Measurements from ENCODE around the gene PRMT7.

PRMT7 gene

GRCh38 chr16:68362262-68362913, 51.6 kb downstream of the PRMT7 start:
- no peak for DNase-seq (ENCODE audit: low read depth in 4 of 4, low spot score in 1 of 4)

- DNase-seq (ENCODE audit: low read depth in 4 of 4, low spot score in 1 of 4), result no peak
Observed at GRCh38 chr16:68362947-68363657, 52.3 kb downstream of the PRMT7 start.

GRCh38 chr16:68363658-68364521, 53.1 kb downstream of the PRMT7 start:
- no peak for DNase-seq (ENCODE audit: low read depth in 4 of 4, low spot score in 1 of 4)

- no peak for DNase-seq (ENCODE audit: low read depth in 4 of 4, low spot score in 1 of 4)
Observed at GRCh38 chr16:68364561-68364998, 53.8 kb downstream of the PRMT7 start.

- DNase-seq (ENCODE audit: low read depth in 4 of 4, low spot score in 1 of 4), result no peak
Observed at GRCh38 chr16:68365167-68365817, 54.5 kb downstream of the PRMT7 start.

- no peak for DNase-seq (ENCODE audit: low read depth in 4 of 4, low spot score in 1 of 4)
Observed at GRCh38 chr16:68366062-68366461, 55.2 kb downstream of the PRMT7 start.

- DNase-seq (ENCODE audit: low read depth in 4 of 4, low spot score in 1 of 4), result peak in 2 of 4 experiments; percentile 21 to 29
Observed at GRCh38 chr16:68367030-68367429, 56.2 kb downstream of the PRMT7 start.

- DNase-seq (ENCODE audit: low read depth in 4 of 4, low spot score in 1 of 4), result no peak
Observed at GRCh38 chr16:68367440-68367839, 56.6 kb downstream of the PRMT7 start.

GRCh38 chr16:68367891-68368290, 57.1 kb downstream of the PRMT7 start:
- no peak for DNase-seq (ENCODE audit: low read depth in 4 of 4, low spot score in 1 of 4)

- no peak for DNase-seq (ENCODE audit: low read depth in 4 of 4, low spot score in 1 of 4)
Observed at GRCh38 chr16:68368301-68368888, 57.6 kb downstream of the PRMT7 start.

- no peak for DNase-seq (ENCODE audit: low read depth in 4 of 4, low spot score in 1 of 4)
Observed at GRCh38 chr16:68369168-68369567, 58.3 kb downstream of the PRMT7 start.

- DNase-seq (ENCODE audit: low read depth in 4 of 4, low spot score in 1 of 4), result peak in 1 of 4 experiments; percentile 21
Observed at GRCh38 chr16:68369697-68370580, 59.1 kb downstream of the PRMT7 start.

- DNase-seq (ENCODE audit: low read depth in 4 of 4, low spot score in 1 of 4), result peak in 1 of 4 experiments; percentile 15
Observed at GRCh38 chr16:68370581-68371275, 59.9 kb downstream of the PRMT7 start.

GRCh38 chr16:68371276-68371651, 60.4 kb downstream of the PRMT7 start:
- no peak for DNase-seq (ENCODE audit: low read depth in 4 of 4, low spot score in 1 of 4)

GRCh38 chr16:68371706-68372380, 61.0 kb downstream of the PRMT7 start:
- DNase-seq (ENCODE audit: low read depth in 4 of 4, low spot score in 1 of 4), result no peak

- no peak for DNase-seq (ENCODE audit: low read depth in 4 of 4, low spot score in 1 of 4)
Observed at GRCh38 chr16:68372381-68372720, 61.5 kb downstream of the PRMT7 start.

- DNase-seq (ENCODE audit: low read depth in 4 of 4, low spot score in 1 of 4), result no peak
Observed at GRCh38 chr16:68372806-68373205, 62.0 kb downstream of the PRMT7 start.

- DNase-seq (ENCODE audit: low read depth in 4 of 4, low spot score in 1 of 4), result no peak
Observed at GRCh38 chr16:68373528-68374245, 62.9 kb downstream of the PRMT7 start.

Data from stimulated activated CD4-positive, alpha-beta T cell treated with anti-CD3 and anti-CD28 coated beads, Interleukin-1b, Interleukin-23, amount 100 ng/mL, for 24 hours (primary cell).